Activated CD8-positive, alpha-beta memory T cell treated with anti-CD3 and anti-CD28 coated beads for 1 hour (primary cell): ENCODE data around the gene TNFAIP1.

Source experiments
- DNase-seq, 2 donors: peaks; one replicate each; pipeline ENCODE4 v3.0.0-alpha.2; 2020; ENCODE audit warnings: low read depth in 1 of 2; ENCODE audit errors: extremely low read depth in 1 of 2

Gene TNFAIP1

GRCh38 chr17:28394337-28395116 lies 59.0 kb downstream of the TNFAIP1 start:
- DNase-seq: no peak

- DNase-seq: no peak
Measured at GRCh38 chr17:28395426-28395825, 59.9 kb downstream of the TNFAIP1 start.

- no peak for DNase-seq
Measured at GRCh38 chr17:28395968-28396367, 60.4 kb downstream of the TNFAIP1 start.
